Measurements from ENCODE around the gene TM9SF1. TPM values are rescaled to one million over a fixed set of nuclear protein-coding genes. Genes with fewer than 3 reads are reported as not detected.

The TM9SF1 gene
- total and polyA plus RNA-seq, 2 of the 13 experiments (the other 11 are each of a cell fraction or from before 2014, with no cell fraction given): 83.2 to 110 TPM

DNA sequence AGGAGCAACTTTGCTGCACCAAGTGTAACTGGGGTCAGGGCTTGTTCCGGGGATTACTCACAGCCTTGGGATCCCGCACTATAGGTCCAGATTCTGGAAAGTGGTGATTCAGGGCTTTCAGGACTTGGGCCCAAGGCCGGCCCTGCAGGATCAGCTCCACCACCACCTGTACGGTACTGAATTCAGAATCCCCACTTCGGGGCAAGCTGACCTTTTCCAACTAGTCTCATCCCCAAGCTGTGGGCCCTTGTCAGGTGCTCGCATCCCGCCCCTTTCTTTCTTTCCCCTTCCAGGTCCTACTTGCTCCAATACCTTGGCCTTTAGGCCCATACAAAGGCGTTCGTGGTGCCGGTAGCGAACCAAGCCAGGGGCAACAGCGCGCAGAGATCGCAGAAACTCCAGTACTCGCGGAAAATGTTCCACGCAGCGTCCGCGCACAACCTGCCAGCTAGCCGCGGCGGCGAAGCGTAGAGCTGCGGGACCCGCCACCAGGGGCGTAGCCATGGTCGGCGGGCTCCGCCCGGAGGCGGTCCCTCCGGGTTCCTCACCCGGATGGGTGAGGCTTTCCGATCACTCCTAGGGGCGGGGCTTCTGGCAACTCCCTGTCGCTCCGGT, 46.7 kb upstream of the TM9SF1 start (continued):
- TF ChIP-seq, protein P1, sequence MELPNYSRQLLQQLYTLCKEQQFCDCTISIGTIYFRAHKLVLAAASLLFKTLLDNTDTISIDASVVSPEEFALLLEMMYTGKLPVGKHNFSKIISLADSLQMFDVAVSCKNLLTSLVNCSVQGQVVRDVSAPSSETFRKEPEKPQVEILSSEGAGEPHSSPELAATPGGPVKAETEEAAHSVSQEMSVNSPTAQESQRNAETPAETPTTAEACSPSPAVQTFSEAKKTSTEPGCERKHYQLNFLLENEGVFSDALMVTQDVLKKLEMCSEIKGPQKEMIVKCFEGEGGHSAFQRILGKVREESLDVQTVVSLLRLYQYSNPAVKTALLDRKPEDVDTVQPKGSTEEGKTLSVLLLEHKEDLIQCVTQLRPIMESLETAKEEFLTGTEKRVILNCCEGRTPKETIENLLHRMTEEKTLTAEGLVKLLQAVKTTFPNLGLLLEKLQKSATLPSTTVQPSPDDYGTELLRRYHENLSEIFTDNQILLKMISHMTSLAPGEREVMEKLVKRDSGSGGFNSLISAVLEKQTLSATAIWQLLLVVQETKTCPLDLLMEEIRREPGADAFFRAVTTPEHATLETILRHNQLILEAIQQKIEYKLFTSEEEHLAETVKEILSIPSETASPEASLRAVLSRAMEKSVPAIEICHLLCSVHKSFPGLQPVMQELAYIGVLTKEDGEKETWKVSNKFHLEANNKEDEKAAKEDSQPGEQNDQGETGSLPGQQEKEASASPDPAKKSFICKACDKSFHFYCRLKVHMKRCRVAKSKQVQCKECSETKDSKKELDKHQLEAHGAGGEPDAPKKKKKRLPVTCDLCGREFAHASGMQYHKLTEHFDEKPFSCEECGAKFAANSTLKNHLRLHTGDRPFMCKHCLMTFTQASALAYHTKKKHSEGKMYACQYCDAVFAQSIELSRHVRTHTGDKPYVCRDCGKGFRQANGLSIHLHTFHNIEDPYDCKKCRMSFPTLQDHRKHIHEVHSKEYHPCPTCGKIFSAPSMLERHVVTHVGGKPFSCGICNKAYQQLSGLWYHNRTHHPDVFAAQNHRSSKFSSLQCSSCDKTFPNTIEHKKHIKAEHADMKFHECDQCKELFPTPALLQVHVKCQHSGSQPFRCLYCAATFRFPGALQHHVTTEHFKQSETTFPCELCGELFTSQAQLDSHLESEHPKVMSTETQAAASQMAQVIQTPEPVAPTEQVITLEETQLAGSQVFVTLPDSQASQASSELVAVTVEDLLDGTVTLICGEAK (IDR thresholded peaks at IDR 0.05): no peak
- TF ChIP-seq, protein P1 (CRISPR knock-in tag; IDR thresholded peaks at IDR 0.05): no peak; the same call in 1 of the 2 replicates
- no peak for TF ChIP-seq ESRRA (CRISPR knock-in tag; IDR thresholded peaks at IDR 0.05; ENCODE audit: low read depth)
- peak; percentile 31; the same call in 1 of the 2 replicates for TF ChIP-seq ZNF138 (CRISPR knock-in tag; IDR thresholded peaks at IDR 0.05; ENCODE audit: low read depth)
- peak; percentile 13; the same call in 1 of the 2 replicates for TF ChIP-seq ZNF558 (CRISPR knock-in tag; IDR thresholded peaks at IDR 0.05; ENCODE audit: borderline replicate concordance)
- no peak for TF ChIP-seq TAF1 (CRISPR knock-in tag; IDR thresholded peaks at IDR 0.05)
- TF ChIP-seq ISX (CRISPR knock-in tag; conservative IDR thresholded peaks at IDR 0.05): no peak
- no peak for TF ChIP-seq ZNF891 (CRISPR knock-in tag; IDR thresholded peaks at IDR 0.05)
- peak; percentile 84 for TF ChIP-seq ZFX (CRISPR knock-in tag; IDR thresholded peaks at IDR 0.05; ENCODE audit: low read depth)
- peak; percentile 24 for TF ChIP-seq ZBTB7A (CRISPR knock-in tag; IDR thresholded peaks at IDR 0.05)
- TF ChIP-seq KDM3A (CRISPR knock-in tag; IDR thresholded peaks at IDR 0.05; ENCODE audit: low read depth): no peak; the same call in 1 of the 2 replicates
- TF ChIP-seq HNRNPK (IDR thresholded peaks at IDR 0.05; ENCODE audit: low read depth, low read length, poor library complexity, severe bottlenecking): peak; percentile 18
- TF ChIP-seq, protein P2, sequence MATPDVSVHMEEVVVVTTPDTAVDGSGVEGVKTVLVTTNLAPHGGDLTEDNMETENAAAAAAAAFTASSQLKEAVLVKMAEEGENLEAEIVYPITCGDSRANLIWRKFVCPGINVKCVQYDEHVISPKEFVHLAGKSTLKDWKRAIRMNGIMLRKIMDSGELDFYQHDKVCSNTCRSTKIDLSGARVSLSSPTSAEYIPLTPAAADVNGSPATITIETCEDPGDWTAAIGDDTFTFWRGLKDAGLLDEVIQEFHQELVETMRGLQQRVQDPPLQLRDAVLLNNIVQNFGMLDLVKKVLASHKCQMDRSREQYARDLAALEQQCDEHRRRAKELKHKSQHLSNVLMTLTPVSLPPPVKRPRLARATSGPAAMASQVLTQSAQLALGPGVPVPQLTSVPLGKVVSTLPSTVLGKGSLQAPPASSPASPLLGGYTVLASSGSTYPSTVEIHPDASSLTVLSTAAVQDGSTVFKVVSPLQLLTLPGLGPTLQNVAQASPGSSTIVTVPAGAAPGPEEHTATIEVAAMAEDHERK (CRISPR knock-in tag; IDR thresholded peaks at IDR 0.05; ENCODE audit: low read depth): no peak
- no peak for TF ChIP-seq CAMTA2 (CRISPR knock-in tag; IDR thresholded peaks at IDR 0.05; ENCODE audit: borderline replicate concordance)
- no peak for TF ChIP-seq NFYB (CRISPR knock-in tag; IDR thresholded peaks at IDR 0.05)
- TF ChIP-seq, protein P3, sequence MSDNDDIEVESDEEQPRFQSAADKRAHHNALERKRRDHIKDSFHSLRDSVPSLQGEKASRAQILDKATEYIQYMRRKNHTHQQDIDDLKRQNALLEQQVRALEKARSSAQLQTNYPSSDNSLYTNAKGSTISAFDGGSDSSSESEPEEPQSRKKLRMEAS (IDR thresholded peaks at IDR 0.05): no peak
- TF ChIP-seq KDM4B (CRISPR knock-in tag; IDR thresholded peaks at IDR 0.05): no peak
- no peak for TF ChIP-seq REPIN1 (CRISPR knock-in tag; IDR thresholded peaks at IDR 0.05; ENCODE audit: borderline replicate concordance, low read depth)
- TF ChIP-seq RFXANK (CRISPR knock-in tag; IDR thresholded peaks at IDR 0.05): no peak
- 0 out of 2 replicates have a peak, but pooled peaks have one; percentile 19 for TF ChIP-seq ZBTB42 (CRISPR knock-in tag; IDR thresholded peaks at IDR 0.05)
- no peak for TF ChIP-seq ZNF549 (CRISPR knock-in tag; IDR thresholded peaks at IDR 0.05)
- no peak for TF ChIP-seq ZNF3 (CRISPR knock-in tag; IDR thresholded peaks at IDR 0.05)
